Stimulated activated memory B cell treated with anti-CD40 and anti-IgM and Interleukin-4, amounts not matched to agents 10 μg/mL and 1 μg/mL and 100 μg/mL, for 72 hours (primary cell): ENCODE data around the gene ZNF74.
"Not testable (repeated sequence)": the region's sequence is repeated elsewhere in the genome, so short reads cannot be mapped to it uniquely, and the experiment has no call there.

ENCODE experiments used
- ATAC-seq: fragments of 150-1000 bp; cut with Tn5 transposase; 2 replicates; pipeline ENCODE4 v1.10.0; 2021
- H3K27ac Mint-ChIP-seq: one replicate; pipeline ENCODE4 v1.8.0; 2022; ENCODE audit warnings: mild to moderate bottlenecking, mixed read lengths
- H3K27me3 Mint-ChIP-seq: one replicate; pipeline ENCODE4 v1.8.0; 2022; ENCODE audit warnings: mixed read lengths
- H3K36me3 Mint-ChIP-seq: one replicate; pipeline ENCODE4 v1.8.0; 2022; ENCODE audit warnings: mixed read lengths
- H3K4me1 Mint-ChIP-seq: one replicate; pipeline ENCODE4 v1.8.0; 2022; ENCODE audit warnings: mixed read lengths
- H3K4me3 Mint-ChIP-seq: one replicate; pipeline ENCODE4 v1.8.0; 2022; ENCODE audit warnings: mild to moderate bottlenecking, moderate library complexity, mixed read lengths
- H3K9me3 Mint-ChIP-seq: one replicate; pipeline ENCODE4 v1.8.0; 2022; ENCODE audit warnings: mixed read lengths

Gene ZNF74

GRCh38 chr22:20393705-20394476 is at the start of gene ZNF74:
TSS of gene ZNF74 (plus strand) at chr22:20394151. CDS start at chr22:20394629, 478 bp downstream.
- Mint-ChIP-seq H3K27me3 (no peaks in the 10 kb centered on the region), H3K4me3 (peak within 1 kb of the TSS; percentile 93), H3K9me3 (peaks cover 2% of the 10 kb centered on the region), H3K36me3 (no peaks in the 10 kb centered on the region), H3K4me1 (peaks cover 41% of the 10 kb centered on the region), H3K27ac (peak within 1 kb of the TSS; percentile 88)
- ATAC-seq: peak; percentile 91

DNA sequence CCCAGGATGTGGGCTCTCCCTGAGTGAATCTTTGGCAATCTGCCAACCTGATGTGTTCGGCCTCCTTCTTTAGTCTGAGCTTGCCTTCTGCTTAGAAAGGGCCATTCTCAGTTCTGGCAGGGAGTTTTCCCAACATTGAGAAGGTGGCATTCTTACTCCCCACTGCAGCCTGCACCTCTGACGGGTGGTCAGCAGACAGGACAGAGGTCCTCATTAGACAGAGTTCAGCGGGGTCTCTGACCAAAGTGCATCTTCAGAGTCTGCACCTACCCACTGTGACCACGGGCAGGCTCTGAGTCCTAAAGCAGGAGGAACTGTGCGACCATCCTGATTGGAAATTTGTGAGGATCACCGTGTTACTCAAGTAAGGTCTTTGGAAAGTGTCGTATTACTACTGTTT is 47.4 kb upstream of the ZNF74 start:
- ATAC-seq, H3K27me3 Mint-ChIP-seq, H3K4me3 Mint-ChIP-seq, H3K9me3 Mint-ChIP-seq, H3K36me3 Mint-ChIP-seq, H3K4me1 Mint-ChIP-seq, H3K27ac Mint-ChIP-seq: not testable (repeated sequence)

GRCh38 chr22:20352536-20352935 is 41.4 kb upstream of the ZNF74 start:
- not testable (repeated sequence) for H3K9me3 Mint-ChIP-seq, H3K4me1 Mint-ChIP-seq, H3K27ac Mint-ChIP-seq, H3K27me3 Mint-ChIP-seq, ATAC-seq, H3K36me3 Mint-ChIP-seq, H3K4me3 Mint-ChIP-seq

DNA sequence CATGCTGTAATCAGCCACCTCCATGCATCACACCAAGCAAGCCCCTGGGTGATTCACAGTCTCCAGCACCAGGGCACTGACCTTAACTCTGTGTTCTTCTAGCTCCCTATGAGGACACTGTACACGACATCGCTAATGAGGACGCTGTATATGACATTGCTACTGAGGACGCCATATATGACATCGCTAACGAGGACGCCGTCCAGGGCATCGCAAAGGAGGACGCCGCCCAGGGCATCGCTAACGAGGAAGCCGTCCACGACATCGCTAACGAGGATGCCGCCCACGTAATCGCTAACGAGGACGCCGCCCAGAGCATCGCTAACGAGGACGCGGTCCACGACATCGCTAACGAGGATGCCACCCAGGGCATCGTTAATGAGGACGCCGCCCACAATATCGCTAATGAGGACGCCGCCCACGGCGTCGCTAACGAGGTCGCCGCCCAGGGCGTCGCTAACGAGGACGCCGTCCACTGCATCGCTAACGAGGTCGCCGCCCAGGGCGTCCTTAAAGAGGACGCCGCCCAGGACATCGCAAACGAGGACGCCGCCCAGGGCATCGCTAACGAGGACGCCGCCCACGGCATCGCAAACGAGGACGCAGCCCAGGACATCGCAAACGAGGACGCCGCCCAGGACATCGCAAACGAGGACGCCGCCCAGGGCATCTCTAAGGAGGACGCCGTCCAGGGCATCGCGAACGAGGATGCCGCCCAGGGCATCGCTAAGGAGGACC is 39.5 kb upstream of the ZNF74 start:
- Mint-ChIP-seq H3K27ac (no peak overlapping the region), H3K9me3 (no peaks in the 10 kb centered on the region), H3K4me1 (no peaks in the 10 kb centered on the region), H3K36me3 (no peaks in the 10 kb centered on the region), H3K4me3 (no peak overlapping the region), H3K27me3 (no peaks in the 10 kb centered on the region)
- ATAC-seq: no peak

DNA sequence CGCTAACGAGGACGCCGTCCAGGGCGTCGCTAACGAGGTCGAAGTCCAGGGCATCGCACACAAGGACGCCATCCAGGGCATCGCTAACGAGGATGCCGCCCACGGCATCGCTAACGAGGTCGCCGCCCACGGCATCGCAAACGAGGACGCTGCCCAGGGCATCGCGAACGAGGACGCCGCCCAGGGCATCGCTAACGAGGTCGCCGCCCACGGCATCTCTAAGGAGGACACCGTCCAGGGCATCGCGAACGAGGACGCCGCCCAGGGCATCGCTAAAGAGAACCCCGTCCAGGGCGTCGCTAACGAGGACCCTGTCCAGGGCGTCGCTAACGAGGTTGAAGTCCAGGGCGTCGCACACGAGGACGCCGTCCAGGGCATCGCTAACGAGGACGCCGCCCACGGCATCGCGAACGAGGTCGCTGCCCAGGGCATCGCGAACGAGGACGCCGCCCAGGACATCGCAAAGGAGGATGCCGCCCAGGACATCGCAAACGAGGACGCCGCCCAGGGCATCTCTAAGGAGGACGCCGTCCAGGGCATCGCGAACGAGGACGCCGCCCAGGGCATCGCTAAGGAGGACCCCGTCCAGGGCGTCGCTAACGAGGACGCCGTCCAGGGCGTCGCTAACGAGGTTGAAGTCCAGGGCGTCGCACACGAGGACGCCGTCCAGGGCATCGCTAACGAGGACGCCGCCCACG is 37.9 kb upstream of the ZNF74 start:
- H3K4me3 Mint-ChIP-seq, H3K4me1 Mint-ChIP-seq, H3K36me3 Mint-ChIP-seq, H3K27ac Mint-ChIP-seq, ATAC-seq, H3K9me3 Mint-ChIP-seq, H3K27me3 Mint-ChIP-seq: not testable (repeated sequence)

- H3K27me3 Mint-ChIP-seq, H3K9me3 Mint-ChIP-seq, ATAC-seq, H3K27ac Mint-ChIP-seq, H3K4me1 Mint-ChIP-seq, H3K4me3 Mint-ChIP-seq, H3K36me3 Mint-ChIP-seq: not testable (repeated sequence)
Observed at GRCh38 chr22:20356906-20357305, 37.0 kb upstream of the ZNF74 start.

- not testable (repeated sequence) for H3K9me3 Mint-ChIP-seq, H3K27me3 Mint-ChIP-seq, ATAC-seq, H3K4me1 Mint-ChIP-seq, H3K36me3 Mint-ChIP-seq, H3K4me3 Mint-ChIP-seq, H3K27ac Mint-ChIP-seq
Observed at GRCh38 chr22:20357967-20358366, 36.0 kb upstream of the ZNF74 start.

GRCh38 chr22:20358503-20359239 is 35.3 kb upstream of the ZNF74 start:
- not testable (repeated sequence) for H3K36me3 Mint-ChIP-seq, H3K27me3 Mint-ChIP-seq, H3K27ac Mint-ChIP-seq, ATAC-seq, H3K4me3 Mint-ChIP-seq, H3K4me1 Mint-ChIP-seq, H3K9me3 Mint-ChIP-seq

- H3K4me1 Mint-ChIP-seq, H3K9me3 Mint-ChIP-seq, ATAC-seq, H3K27ac Mint-ChIP-seq, H3K4me3 Mint-ChIP-seq, H3K36me3 Mint-ChIP-seq: not testable (repeated sequence)
- peaks cover 17% of the 10 kb centered on the region for H3K27me3 Mint-ChIP-seq
Observed at GRCh38 chr22:20360261-20360660, 33.7 kb upstream of the ZNF74 start.

DNA sequence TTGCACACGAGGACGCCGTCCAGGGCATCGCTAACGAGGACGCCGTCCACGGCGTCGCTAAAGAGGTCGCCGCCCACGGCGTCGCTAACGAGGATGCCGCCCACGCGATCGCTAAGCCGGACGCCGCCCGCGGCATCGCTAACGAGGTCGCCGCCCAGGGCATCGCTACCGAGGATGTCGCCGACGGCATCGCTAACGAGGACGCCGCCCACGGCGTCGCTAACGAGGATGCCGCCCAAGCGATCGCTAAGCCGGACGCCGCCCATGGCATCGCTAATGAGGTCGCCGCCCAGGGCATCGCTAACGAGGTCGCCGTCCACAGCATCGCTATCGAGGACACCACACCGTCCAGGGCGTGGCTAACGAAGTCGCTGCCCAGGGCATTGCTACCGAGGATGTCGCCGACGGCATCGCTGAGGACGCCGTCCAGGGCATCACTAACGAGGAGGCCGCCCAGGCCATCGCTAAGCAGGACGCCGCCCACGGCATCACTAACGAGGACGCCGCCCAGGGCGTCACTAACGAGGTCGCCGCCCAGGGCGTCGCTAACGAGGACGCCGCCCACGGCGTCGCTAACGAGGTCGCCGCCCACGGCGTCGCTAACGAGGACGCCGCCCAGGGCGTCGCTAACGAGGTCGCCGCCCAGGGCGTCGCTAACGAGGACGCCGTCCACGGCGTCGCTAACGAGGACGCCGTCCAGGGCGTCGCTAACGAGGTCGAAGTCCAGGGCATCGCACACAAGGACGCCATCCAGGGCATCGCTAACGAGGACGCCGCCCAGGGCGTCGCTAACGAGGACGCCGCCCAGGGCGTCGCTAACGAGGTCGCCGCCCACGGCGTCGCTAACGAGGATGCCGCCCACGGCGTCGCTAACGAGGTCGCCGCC is 32.8 kb upstream of the ZNF74 start:
- not testable (repeated sequence) for H3K9me3 Mint-ChIP-seq, H3K27ac Mint-ChIP-seq, H3K4me3 Mint-ChIP-seq, ATAC-seq, H3K4me1 Mint-ChIP-seq, H3K36me3 Mint-ChIP-seq
- peaks cover 17% of the 10 kb centered on the region for H3K27me3 Mint-ChIP-seq

- not testable (repeated sequence) for H3K27ac Mint-ChIP-seq, H3K9me3 Mint-ChIP-seq, H3K4me1 Mint-ChIP-seq, H3K36me3 Mint-ChIP-seq, ATAC-seq, H3K4me3 Mint-ChIP-seq
- peaks cover 17% of the 10 kb centered on the region for H3K27me3 Mint-ChIP-seq
Observed at GRCh38 chr22:20361752-20362229, 32.2 kb upstream of the ZNF74 start.

- H3K27ac Mint-ChIP-seq, ATAC-seq, H3K36me3 Mint-ChIP-seq, H3K9me3 Mint-ChIP-seq, H3K4me3 Mint-ChIP-seq, H3K4me1 Mint-ChIP-seq: not testable (repeated sequence)
- H3K27me3 Mint-ChIP-seq: peaks cover 24% of the 10 kb centered on the region
Observed at GRCh38 chr22:20362403-20362802, 31.5 kb upstream of the ZNF74 start.

GRCh38 chr22:20364335-20365260 is 29.4 kb upstream of the ZNF74 start:
- peaks cover 45% of the 10 kb centered on the region for H3K27me3 Mint-ChIP-seq
- H3K36me3 Mint-ChIP-seq, H3K4me1 Mint-ChIP-seq, ATAC-seq, H3K27ac Mint-ChIP-seq, H3K4me3 Mint-ChIP-seq, H3K9me3 Mint-ChIP-seq: not testable (repeated sequence)
